ENCODE measurements around the gene NEU4.
"Not testable (repeated sequence)": the region's sequence is repeated elsewhere in the genome, so short reads cannot be mapped to it uniquely, and the experiment has no call there.

NEU4 gene, protein sequence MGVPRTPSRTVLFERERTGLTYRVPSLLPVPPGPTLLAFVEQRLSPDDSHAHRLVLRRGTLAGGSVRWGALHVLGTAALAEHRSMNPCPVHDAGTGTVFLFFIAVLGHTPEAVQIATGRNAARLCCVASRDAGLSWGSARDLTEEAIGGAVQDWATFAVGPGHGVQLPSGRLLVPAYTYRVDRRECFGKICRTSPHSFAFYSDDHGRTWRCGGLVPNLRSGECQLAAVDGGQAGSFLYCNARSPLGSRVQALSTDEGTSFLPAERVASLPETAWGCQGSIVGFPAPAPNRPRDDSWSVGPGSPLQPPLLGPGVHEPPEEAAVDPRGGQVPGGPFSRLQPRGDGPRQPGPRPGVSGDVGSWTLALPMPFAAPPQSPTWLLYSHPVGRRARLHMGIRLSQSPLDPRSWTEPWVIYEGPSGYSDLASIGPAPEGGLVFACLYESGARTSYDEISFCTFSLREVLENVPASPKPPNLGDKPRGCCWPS

GRCh38 chr2:241808721-241809382 is at the start of gene NEU4:
Gene NEU4 (plus strand): TSS chr2:241809193. CDS start chr2:241814485, 5,292 bp downstream.
- DNase-seq: no peak

GRCh38 chr2:241759893-241760292 is 49.1 kb upstream of the NEU4 start:
- DNase-seq: not testable (repeated sequence)

- no peak for DNase-seq
These were observed 48.7 kb upstream of the NEU4 start for GRCh38 chr2:241760301-241760771.

GRCh38 chr2:241762321-241762932 is 46.6 kb upstream of the NEU4 start:
- peak in 1 of 2 experiments; percentile 39 for DNase-seq

- DNase-seq: peak; percentile 72 to 75
These were observed 46.0 kb upstream of the NEU4 start for GRCh38 chr2:241762933-241763369.

DNA sequence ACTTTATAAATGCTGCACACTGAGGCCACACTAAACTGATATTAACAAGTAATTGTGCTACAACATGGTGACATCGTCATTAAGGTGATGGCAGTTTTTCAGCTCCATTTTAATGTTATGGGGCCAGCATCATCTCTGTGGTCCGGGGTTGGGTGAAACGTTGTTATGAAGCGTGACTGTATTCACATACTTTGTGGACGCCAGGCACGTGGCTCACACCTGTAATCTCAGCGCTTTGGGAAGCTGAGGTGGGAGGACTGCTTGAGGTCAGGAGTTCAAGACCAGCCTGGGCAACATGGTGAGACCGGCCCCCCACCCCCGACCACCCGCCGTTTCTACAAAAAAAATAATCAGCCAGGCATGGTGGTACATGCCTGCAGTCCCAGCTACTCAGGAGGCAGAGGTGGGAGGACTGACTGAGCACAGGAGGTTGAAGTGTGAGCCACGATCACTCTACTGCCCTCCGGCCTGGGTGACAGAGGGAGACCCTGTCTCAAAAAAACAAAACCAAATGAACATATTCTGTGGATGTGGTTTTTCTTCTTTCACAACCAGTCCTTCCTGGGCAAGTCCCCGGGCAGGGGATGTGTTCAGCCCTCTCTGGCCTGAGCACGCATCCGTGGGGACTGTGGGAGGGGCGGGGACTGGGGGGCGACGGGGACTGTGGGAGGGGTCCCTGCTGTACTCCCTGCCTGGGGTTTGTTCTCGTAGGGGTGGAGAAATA is 45.3 kb upstream of the NEU4 start:
- DNase-seq: no peak

DNA sequence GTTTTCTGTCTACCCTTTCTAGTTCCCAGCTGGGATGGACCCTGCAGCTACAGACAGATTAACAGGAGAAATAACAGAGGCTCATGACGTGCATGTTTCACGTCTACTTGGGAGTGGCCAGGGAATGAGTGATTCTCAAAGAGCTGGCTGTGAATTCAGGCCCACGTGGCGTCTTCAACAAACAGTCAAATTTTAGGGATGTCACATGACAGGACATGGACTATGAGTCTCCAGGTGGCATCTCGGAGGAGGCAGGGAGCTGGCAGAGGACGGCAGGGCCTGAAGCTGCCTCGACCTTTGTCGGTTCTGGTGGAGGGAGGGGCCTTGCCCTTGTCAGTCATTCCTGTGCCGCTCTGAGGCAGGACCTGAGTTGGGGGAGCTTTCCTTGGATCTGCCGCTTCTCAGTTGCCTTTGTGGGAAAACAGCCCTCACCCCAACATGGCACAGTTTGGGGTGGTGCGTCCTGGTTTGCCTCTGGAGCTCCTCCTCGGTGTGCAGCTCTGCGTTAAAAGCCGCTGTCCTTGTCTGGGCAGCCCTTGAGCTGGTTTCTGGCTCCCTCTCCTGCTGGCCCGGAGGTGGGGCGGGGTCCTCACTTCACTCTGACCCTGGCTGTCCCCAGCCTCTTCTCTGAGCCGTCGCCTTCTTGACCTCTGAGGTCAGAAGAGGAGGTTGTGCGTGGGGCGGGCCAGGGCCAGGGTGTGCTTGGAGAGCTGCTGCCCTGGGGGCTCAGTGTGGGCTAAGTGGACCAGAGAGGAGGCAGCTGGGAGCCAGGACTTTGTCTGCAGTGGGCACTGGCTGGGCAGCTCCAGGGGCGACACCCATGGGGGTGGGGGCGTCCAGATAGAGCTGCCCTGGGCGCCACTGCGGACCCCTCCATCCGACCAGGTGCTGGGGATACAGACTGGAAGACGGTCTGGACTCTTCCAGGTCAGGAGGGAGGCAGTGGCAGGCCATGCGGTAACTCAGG is 44.4 kb upstream of the NEU4 start:
- no peak for DNase-seq

GRCh38 chr2:241767464-241768250 is 41.3 kb upstream of the NEU4 start:
- DNase-seq: peak; percentile 15

DNA sequence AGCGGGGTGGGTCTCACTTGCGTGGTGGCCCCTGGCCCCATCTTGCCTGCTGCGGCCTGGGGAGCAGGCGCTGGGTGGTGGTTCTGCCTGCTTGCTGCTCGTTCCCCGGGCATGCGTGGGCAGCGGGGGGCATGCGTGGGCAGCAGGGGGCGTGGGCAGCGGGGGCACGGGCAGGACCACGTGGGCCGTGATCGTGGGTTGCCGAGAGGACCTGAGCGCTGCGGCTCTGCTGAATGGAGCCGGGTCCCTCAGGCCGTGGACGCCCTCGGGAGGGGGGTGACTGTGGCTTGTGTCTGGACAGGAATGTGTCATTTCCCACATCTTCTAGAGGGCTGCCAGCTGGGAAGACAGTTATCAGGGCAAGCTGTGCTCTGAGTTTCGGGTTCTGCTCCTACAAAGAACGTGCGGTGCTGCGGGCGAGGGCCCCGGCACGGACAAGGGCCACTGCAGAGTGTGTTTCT is 40.7 kb upstream of the NEU4 start:
- peak; percentile 11 to 18 for DNase-seq

DNA sequence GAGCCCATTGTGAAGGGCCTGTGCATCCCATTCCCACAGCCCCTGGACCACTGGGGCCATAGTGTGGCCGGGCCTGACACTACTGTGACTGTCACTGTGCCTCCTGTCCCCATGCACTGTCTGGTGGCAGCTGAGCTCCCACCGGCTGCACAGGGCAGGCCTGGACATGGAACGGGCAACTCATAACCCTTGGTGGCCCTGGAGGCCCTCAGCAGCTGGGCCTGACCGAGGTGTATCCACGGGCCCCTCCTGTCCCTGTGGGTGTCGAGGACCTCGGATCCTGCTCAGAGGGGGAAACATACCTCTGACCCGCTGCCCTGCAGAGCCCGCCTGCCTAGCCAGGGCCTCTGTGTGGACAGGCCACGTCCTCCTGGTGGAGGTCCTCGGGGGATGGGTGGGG is 40.1 kb upstream of the NEU4 start:
- DNase-seq: no peak

GRCh38 chr2:241769819-241770184 is 39.2 kb upstream of the NEU4 start:
- no peak for DNase-seq

GRCh38 chr2:241770185-241770935 is 38.6 kb upstream of the NEU4 start:
- no peak for DNase-seq

GRCh38 chr2:241770936-241771285 is 38.1 kb upstream of the NEU4 start:
- DNase-seq: no peak

DNA sequence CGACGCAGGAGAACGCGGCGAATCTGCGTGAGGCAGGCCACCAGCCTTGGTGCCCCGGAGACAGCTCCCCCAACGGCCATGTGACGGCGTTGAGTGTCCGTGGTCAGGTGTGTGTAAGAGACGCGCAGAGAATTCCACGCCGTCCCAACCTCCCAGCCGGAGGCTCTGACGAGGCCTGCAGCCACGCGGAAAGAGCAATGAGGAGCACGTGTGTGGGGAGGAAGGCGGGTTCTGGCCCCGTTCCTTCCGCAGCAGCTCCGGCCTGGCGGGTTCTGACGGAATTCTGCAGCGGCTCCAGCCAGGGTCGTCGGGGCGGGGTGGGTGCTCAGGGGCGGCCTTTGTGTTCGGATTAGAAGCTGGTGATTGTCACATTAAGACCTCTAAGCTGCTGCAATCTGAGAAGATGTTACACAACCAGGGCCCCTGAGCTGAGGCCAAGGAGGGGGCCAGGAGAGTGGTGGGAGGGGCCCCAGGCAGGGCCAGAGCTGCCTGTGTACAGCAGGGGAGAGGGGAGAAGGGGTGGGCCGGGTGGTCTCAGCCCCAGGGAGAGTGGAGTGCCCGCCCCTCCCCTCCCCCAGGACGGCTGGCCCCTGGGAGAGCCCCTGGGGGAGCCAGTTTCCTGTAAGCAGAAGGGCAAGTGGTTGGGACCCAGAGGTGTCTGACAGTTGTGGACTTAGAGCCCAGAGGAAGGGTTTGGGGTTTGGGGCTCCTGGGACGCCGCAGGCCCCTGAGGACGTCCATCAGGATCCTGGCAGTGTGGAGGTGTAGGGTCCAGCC is 37.5 kb upstream of the NEU4 start:
- DNase-seq: peak; percentile 14 to 16

GRCh38 chr2:241772063-241772499 is 36.9 kb upstream of the NEU4 start:
- DNase-seq: peak; percentile 20 to 31

- DNase-seq: peak in 1 of 2 experiments; percentile 17
These were observed 35.2 kb upstream of the NEU4 start for GRCh38 chr2:241773511-241774418.

DNA sequence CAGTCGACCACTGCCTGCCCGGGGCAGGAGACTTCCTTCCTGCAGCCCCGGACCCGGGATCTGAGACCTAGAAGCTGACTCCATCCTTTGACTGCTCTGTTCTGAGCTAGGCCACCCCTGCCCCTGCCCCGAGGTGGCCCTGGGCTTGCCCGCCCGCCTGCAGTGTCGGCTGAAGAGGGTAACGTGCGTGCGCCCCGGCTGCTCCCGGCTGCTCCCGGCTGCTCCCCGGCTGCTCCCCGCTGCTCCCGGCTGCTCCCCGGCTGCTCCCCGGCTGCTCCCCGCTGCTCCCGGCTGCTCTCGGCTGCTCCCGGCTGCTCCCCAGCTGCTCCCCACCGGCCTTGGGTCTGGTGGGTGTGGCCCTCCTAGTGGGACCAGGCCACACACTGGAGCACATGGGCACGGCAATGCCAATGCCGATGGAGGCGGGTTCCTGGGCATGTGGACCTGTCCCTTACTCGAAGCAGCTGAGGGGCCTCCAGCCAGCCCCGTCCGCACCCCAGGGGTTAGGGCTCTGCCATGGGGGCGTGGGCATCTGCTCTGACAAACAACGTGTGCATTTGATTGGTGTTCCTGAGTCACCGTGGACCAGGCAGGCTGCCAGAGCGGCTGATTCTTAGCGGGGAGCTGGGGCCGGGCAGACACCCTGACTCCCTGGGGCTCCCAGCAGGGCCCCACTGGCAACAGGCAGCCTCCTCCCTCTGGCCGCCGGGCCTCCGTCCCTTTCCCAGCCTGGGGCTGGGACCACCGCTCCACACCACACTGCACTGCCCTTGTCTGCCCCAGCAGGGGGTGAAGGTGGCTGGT is 34.4 kb upstream of the NEU4 start:
- DNase-seq: no peak
